ENCODE results near the gene KRT31. TPM values are rescaled to one million over a fixed set of nuclear protein-coding genes. Genes with fewer than 3 reads are reported as not detected.
"Not testable (repeated sequence)": the region's sequence is repeated elsewhere in the genome, so short reads cannot be mapped to it uniquely, and the experiment has no call there.

Gene KRT31
- total RNA-seq, 4 donors from 2014 or later, result not detected

DNA sequence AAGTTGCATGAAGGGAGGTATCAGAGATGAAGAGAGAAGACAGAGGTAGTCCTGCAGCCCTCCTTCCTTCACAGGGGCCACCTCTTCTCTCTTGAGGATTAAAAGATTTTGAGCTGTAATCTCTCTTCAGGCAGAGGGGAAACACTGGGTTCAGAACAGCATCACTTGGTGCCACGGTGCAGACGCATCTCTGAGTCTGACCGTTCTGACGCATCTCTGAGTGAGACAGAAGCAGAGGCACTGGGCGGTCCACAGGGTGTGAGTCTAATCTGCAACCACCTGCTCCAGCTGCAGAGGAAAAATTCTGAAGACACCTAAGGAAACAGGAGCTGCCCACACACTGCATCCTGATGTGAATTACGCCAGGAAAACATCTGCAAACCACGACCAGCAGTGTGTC, 32.3 kb upstream of the KRT31 start:
- TF ChIP-seq CTCF (IDR thresholded peaks at IDR 0.05) (no peak), POLR2AphosphoS5 (IDR thresholded peaks at IDR 0.05) (no peak), POLR2A (IDR thresholded peaks at IDR 0.05) (no peak), EP300 (IDR thresholded peaks at IDR 0.05; ENCODE audit: low read depth) (no peak)
- H3K9me3 ChIP-seq, result no peaks in the 10 kb centered on the region
- no peak overlapping the region for H3K4me3 ChIP-seq
- WGBS, 2 donors (ENCODE audit: low coverage in 1 of 2), result 62 to 79% methylated on average over 2 to 7 of the region's 7 CpGs
- H3K36me3 ChIP-seq, result no peaks in the 10 kb centered on the region
- intact Hi-C loops (cut with DNase I; ENCODE audit: low total_unique reads), result no loop called here
- in situ Hi-C loops (cut with MboI; ENCODE audit: low pct_ligation_motif_present in 1 of 4, low pct_unique_long_range_greater_than_20kb in 1 of 4, low sequenced_read_pairs in 3 of 4), result no loop called here
- no peaks in the 10 kb centered on the region for H3K4me1 ChIP-seq
- DNase-seq, result no peak
- H3K27me3 ChIP-seq, result no peaks in the 10 kb centered on the region
- H3K27ac ChIP-seq, result no peak overlapping the region

GRCh38 chr17:41428591-41429291, 31.3 kb upstream of the KRT31 start:
- no peak for DNase-seq
- intact Hi-C loops (cut with DNase I; ENCODE audit: low total_unique reads), result no loop called here
- no peak for TF ChIP-seq EP300 (IDR thresholded peaks at IDR 0.05; ENCODE audit: low read depth)
- TF ChIP-seq CTCF (IDR thresholded peaks at IDR 0.05), result no peak
- TF ChIP-seq POLR2A (IDR thresholded peaks at IDR 0.05), result no peak
- TF ChIP-seq POLR2AphosphoS5 (IDR thresholded peaks at IDR 0.05), result no peak
- 52 to 88% methylated on average over 2 to 4 of the region's 4 CpGs for WGBS, 2 donors (ENCODE audit: low coverage in 1 of 2)
- no peaks in the 10 kb centered on the region for H3K9me3 ChIP-seq
- H3K4me1 ChIP-seq, result no peaks in the 10 kb centered on the region
- H3K27me3 ChIP-seq, result no peaks in the 10 kb centered on the region
- H3K27ac ChIP-seq, result no peak overlapping the region
- in situ Hi-C loops (cut with MboI; ENCODE audit: low pct_ligation_motif_present in 1 of 4, low pct_unique_long_range_greater_than_20kb in 1 of 4, low sequenced_read_pairs in 3 of 4), result no loop called here
- no peaks in the 10 kb centered on the region for H3K36me3 ChIP-seq
- H3K4me3 ChIP-seq, result no peak overlapping the region

DNA sequence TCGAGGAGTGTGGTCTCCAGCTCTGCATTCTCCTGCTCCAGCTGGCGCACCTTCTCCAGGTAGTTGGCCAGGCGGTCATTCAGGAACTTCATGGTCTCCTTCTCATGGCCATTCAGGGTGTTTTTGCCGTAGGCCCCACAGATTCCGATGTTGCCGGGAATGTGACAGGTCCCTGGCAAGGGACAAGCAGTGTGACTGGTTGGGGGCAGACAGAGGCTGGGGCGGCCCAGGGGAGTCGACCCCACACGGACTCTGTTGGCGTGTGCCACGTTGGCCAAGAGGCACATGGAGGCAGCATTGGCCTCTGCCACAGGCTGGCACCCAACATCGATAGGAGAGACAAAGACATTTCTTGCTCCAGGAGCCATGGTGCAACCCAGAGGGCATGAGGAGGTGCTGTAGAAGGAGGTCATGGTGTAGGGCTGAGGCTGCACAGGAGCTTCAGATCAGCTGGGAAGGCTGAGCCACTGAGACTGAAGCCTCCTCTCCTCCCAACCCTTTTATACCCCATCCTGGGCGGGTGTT, 26.8 kb upstream of the KRT31 start, which contains the start of gene KRT37:
Gene KRT37, minus strand, starts transcription at position 475 of the 525 bp plus-strand sequence. Its CDS starts 62 bp downstream, at position 413.
- in situ Hi-C loops (cut with MboI; ENCODE audit: low pct_ligation_motif_present in 1 of 4, low pct_unique_long_range_greater_than_20kb in 1 of 4, low sequenced_read_pairs in 3 of 4), result no loop called here
- WGBS, 2 donors (ENCODE audit: low coverage in 1 of 2), result 91% methylated on average over 13 of the region's 13 CpGs; no CpG with 5 or more reads in 1 of the 2 donors
- H3K9me3 ChIP-seq, result no peaks in the 10 kb centered on the region
- no peaks in the 10 kb centered on the region for H3K36me3 ChIP-seq
- H3K4me3 ChIP-seq, result no peak within 1 kb of the TSS
- H3K4me1 ChIP-seq, result no peaks in the 10 kb centered on the region
- H3K27ac ChIP-seq, result no peak within 1 kb of the TSS
- intact Hi-C loops (cut with DNase I; ENCODE audit: low total_unique reads), result no loop called here
- H3K27me3 ChIP-seq, result no peaks in the 10 kb centered on the region
- DNase-seq, result no peak
- TF ChIP-seq EP300 (IDR thresholded peaks at IDR 0.05; ENCODE audit: low read depth) (no peak), POLR2AphosphoS5 (IDR thresholded peaks at IDR 0.05) (no peak), CTCF (IDR thresholded peaks at IDR 0.05) (no peak), POLR2A (IDR thresholded peaks at IDR 0.05) (no peak)

- WGBS, 2 donors (ENCODE audit: low coverage in 1 of 2), result 88% methylated on average over 11 of the region's 11 CpGs; no CpG with 5 or more reads in 1 of the 2 donors
- H3K36me3 ChIP-seq; H3K9me3 ChIP-seq; in situ Hi-C loops (cut with MboI; ENCODE audit: low pct_ligation_motif_present in 1 of 4, low pct_unique_long_range_greater_than_20kb in 1 of 4, low sequenced_read_pairs in 3 of 4); intact Hi-C loops (cut with DNase I; ENCODE audit: low total_unique reads); H3K27ac ChIP-seq; H3K4me3 ChIP-seq; H3K4me1 ChIP-seq; DNase-seq; H3K27me3 ChIP-seq: not testable (repeated sequence)
Observed at GRCh38 chr17:41422586-41422985, 25.2 kb upstream of the KRT31 start.

All from transverse colon (tissue), 4 donors.